Stimulated activated CD8-positive, alpha-beta memory T cell treated with anti-CD3 and anti-CD28 coated beads, Interleukin-4, amount 100 ng/mL, for 4 hours (primary cell): ENCODE data around the gene POLR1E.
"Not testable (repeated sequence)": the region's sequence is repeated elsewhere in the genome, so short reads cannot be mapped to it uniquely, and the experiment has no call there.

ENCODE experiments used
- DNase-seq, 2 donors: peaks; one replicate each; pipeline ENCODE4 v3.0.0-alpha.2; 2020; ENCODE audit warnings: low read depth in 2 of 2, low spot score in 1 of 2

POLR1E gene

DNA sequence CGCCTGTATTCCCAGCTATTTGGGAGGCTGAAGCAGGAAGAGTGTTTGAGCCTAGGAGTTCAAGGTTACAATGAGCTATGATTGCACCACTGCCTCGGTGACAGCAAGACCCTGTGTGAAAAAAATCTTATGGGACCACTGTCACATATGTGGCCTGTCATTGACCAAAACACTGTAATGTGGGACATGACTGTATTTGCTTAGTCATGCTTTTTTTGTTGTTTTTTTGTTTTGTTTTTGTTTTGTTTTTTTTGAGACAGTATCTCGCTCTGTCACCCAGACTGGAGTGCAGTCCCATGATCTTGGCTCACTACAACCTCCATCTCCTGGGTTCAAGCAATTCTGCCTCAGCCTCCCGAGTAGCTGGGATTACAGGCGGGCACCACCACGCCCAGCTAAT, 13.5 kb downstream of the POLR1E start:
- DNase-seq = no peak

DNA sequence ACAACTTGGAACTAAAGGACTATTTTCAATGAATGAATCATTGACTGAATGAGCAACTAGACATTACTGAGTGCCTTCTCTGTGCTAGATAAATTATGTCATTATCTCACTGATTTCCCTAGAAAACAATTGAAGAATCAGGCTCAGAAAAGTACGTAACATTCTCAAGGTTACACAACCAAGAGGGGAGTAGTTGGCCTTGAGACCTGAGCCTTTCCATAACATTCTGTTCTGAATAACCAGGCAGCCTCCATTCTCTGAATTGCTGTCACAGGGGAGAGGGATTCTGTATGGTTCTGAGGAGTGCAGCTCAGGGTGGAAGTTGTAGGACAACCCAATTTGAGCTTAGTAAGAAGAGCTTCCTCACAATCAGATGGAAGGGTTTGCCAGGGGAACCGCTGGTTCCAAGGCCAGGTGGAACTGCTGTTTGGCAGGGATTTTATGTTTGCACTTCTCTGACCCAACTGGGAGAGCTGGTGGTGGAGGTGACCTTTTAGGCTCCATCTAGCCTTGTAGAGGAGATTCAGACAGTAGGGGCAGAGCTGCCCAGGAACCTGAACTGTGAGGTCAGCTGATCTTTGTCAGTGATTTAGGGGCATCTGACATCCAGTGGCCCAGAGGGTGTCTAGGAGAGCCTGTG, 16.3 kb downstream of the POLR1E start:
- DNase-seq = no peak

DNA sequence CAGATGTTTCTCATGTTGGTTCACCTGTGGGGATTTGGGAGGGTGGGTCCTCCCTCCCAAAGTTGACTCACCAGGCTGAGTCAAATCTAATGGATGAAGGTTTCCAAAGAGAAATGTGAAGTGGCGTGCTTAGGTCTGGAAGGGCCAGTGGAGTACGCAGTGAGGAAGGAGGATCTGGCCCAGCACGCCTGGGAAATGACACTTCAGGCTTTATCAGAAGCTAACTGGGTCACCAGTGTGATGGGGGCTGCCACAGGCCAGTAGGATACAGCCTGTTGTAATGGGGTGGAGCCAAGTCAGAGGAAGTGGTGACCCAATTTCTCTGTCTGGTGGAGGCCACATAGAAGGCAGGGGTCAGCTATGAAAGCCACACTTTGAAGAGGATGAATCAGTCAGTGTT, 18.0 kb downstream of the POLR1E start:
- DNase-seq = peak in 1 of 2 donors; percentile 27

DNA sequence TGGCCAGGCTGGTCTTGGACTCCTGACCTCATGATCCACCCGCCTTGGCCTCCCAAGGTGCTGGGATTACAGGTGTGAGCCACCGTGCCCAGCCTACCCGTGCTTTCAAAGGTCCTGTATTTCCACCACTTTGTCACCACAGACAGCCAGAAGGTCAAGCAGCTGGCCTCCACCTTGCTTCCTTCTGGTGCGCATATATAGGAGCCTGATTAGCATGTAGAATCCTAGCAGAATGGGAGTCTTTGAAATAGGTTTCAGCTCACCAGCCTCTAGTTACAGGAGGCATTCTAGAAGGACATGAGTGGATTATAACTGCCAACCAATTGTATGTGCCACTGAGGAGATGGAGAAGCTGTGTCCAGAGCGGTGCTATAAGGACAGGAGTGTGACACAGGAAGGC, 18.9 kb downstream of the POLR1E start:
- DNase-seq = no peak

DNA sequence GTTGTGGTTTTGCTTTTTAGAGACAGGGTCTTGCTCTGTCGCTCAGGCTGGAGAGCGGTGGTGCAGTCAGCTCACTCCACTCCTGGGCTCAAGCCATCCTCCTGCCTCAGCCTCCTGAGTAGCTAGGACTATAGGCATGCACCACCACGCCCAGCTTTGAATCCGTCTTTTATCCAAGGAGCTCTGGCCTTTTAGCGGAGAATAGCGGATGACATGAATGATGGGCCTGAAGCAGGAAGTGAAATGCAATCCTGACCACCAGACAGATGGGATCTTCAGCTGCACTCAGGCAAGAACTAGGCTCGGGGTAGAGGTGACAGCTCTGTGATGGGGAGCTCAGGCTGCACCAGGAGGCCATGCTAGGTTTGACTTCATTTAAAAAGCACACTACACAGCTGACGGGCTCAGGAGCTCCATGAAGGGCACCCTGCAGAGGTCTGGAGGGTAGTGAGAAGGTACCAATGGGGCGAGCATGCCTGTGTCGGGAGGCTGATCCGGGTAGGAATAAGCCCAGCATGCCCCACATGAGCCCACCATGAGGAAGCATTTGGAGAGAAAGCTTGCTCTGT, 21.9 kb downstream of the POLR1E start:
- no peak for DNase-seq

DNA sequence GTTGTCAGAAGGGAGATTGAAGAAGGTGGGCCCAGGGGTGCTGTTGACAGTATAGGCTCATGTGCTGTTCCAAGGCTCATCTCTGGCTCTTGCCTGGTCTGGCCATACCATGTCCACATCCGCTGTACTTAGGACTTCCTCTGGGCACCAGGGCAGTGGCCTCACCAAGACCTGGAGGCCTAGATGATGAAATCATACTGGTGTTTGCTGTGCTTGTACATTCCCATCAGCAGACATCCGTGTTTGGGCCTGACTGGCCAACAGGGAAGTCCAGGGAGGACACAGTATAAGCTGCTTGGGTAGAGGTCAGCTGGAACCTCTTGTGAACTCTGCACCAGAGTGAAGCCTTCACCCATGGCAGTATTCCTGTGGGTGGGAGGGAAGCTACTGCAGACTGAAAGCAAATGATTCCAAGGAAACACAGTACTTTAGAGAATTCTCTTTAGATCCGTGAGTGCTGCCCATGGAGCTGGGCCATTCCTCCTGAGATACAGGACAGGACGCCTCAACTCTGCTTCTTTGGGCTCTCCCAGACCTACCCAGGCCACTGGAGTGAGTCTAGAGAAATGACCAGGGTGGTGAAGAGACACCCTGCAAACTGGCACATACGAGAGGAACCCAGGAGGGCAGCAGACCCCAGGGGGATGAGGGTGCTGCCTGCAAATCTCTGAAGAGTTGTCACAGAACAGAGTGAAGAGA, 22.5 kb downstream of the POLR1E start:
- no peak for DNase-seq

DNA sequence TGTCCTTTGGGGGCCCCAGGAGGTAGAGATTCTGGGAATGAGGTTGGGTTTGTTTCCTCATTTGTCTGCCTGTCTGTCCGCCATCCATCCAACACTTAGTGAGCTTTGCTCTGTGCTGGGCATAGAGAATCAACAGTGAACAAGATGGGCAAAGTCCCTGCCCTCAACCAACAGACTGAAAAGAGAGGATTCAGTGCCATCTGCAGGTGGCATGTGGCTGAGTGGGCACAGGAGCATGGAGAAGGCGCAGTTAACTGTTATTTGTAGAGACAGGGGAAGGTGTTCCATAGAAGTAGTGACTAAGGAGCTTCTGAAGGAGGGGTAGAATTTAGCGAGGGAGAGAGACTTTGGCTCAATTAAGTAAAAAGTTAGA, 23.1 kb downstream of the POLR1E start:
- no peak for DNase-seq

DNA sequence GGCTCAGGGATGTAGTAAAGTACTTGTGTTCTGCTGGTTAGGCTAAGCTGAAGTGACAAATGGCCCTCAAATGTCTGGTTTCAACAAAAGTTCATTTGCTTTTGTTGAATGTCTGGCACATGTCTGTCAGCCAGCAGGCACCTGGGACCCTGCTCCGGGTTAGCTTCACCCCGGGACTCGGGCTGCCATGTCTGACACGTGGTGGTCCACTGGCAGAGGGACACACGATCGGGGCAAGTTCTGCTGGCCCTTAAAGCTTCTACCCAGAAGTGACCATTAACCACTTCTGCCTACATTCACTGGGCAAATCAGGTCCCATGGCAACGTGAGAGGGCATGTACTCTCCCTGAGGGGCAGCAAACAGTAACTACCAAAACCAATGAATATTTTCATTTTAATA, 23.8 kb downstream of the POLR1E start:
- DNase-seq = no peak

DNA sequence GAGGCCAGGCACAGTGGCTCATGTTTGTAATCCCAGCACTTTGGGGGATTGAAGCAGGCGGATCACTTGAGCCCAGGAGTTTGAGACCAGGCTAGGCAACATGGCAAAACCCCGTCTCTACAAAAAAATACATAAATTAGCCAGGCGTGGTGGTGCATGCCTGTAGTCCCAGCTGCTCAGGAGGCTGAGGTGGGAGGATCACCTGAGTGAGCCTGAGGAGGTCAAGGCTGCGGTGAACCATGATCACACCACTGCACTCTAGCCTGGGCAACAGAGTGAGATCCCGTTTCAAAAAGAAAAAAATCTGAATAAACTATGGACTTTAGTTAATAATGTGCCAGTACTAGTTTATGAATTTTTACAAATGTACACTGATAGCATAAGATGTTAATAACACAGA, 24.3 kb downstream of the POLR1E start:
- not testable (repeated sequence) for DNase-seq

DNA sequence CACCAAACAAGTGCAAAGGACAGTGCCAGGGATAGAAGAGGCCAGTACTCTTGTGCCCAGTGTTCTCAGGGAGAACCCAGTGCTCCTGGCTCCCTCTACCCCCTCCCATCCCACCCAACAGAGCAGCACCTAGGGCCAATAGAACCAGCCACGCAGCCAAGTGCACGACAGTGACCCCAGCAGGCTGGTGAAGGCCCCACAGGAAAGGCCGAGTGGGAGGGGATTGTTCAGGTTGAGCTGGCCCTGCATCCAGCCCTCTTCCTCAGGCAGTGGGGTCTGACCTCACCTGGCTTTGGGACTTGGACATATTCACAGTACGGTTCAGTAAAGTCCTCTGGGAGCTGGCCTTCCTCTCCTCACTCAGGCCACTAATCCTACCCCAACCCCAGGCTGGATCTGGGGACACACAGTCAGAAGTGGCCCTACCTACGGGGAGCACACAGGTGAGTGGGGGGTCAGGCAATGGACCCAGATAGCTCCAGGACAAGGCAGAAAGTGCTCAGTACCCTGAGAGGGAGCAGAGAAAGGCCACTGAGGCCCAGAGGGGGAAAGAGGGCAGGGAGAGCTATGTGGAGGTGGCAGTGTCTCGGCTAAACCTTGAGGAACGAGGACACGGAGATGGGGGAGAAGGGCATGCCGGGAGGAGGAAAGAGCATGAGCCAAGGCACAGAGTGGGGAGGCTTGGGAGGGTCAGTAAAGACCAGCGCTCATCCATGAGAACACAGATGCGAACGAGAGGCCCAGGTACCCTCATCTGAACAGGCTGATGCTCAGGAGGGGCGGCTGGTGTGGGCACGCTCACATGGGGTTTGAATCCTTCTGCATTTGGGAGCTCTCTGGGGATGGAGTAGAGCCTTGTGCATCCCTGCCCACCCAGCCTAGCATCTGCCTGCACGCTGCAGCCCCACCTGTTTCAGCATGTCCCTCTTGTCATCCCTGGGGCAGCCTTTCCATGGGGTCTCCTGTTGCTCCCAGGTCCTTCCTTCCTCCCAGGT, 25.6 kb downstream of the POLR1E start:
- no peak for DNase-seq

DNA sequence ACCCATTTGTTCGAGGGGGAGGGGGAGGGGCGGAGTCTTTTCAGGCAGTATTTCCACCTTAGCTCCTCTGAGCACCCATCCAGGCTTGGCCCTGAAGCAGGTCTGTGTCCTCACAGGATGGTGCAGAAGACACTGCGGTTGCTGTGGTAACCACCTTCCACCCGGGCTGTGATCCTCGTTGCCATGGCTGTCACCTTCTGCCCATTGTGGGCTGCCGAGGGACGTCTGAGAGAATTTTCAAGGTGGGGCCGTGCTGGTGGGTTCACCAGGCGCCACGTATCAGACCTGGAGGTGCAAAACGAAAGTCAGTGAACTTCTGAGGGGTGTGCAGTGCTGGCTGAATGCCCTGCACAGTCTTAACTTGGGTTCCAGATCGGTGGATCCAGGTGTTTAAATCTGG, 26.7 kb downstream of the POLR1E start:
- peak in 1 of 2 donors; percentile 12 for DNase-seq

DNA sequence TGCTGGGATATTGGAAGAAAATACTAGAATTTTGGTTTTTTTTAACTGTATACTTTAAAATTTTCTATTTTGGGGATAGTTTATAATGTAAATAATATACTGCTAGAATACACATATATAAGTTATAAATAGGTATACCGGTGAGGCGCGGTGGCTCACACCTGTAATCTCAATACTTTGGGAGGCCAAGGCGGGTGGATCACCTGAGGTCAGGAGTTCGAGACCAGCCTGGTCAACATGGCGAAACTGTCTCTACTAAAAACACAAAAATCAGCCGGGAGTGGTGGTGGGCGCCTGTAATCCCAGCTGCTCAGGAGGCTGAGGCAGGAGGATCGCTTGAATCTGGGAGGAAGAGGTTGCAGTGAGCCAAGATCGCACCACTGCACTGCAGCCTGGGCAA, 28.7 kb downstream of the POLR1E start:
- DNase-seq = not testable (repeated sequence)

DNA sequence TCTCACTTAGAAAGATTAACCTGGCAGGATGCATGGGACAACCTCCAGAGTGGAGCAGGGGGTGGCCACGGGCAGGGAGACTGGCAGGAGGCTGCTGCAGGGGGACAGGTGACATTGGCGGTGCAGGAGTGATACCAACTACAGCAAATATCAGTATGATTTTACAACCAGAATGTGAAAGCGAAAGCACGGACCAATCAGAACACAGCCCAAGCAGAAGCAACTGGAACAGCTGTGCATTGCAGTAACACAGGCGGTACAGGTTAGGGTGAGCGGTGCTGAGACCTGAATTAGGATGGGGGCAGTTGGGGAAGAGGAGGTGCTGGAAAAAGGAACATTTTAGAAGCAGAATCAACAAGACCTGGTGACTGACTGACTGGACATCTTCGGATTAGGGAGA, 29.3 kb downstream of the POLR1E start:
- no peak for DNase-seq

DNA sequence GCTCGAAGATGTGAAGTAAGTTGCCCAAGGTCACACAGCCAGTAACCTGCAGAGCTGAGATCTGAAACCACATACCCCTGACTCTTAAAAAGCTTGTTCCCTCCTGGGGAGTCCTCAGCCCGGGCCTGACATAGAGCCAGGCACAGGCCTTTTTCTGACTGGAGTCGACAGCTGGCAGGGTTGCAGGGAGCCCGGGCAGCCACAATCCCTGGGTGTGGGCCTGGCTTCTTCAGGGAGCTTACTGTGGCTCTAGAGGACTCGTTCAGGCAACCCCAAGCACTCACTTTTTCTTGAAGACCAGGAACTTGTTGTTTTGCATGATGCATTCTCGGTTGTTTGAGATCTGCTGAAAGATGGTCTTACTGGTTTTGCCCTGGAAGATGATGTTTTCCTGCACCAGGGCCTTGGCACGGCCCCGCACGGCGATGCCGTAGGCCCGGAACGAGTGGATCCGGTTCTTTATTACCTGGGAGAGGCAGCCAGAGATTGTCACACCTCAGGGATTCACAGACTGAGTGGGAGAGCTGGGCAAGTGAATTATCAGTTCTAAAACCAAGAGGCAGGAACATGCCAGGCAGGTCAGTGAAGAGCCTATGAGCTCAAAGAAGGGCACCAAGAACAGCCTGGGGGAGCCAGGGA, 30.0 kb downstream of the POLR1E start:
- no peak for DNase-seq

DNA sequence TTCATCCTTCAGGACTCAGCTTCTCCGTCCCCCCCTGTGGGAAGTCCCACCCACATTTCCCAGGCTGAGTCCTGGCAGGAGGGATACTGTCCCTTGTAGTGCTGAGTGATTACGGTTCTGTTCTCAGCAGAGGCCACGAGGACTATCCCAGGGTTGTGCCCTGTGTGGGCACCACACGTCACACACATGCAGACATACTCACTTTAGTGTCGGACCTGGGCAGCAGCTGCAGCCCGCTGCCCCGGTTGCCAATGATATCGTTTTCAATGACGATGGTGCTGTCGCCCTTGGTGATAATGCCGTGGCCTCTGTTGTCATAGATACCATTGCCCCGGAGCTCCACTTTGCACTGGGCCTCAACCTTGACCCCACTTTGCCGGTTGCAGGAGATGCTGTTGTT, 32.2 kb downstream of the POLR1E start:
- DNase-seq = no peak

DNA sequence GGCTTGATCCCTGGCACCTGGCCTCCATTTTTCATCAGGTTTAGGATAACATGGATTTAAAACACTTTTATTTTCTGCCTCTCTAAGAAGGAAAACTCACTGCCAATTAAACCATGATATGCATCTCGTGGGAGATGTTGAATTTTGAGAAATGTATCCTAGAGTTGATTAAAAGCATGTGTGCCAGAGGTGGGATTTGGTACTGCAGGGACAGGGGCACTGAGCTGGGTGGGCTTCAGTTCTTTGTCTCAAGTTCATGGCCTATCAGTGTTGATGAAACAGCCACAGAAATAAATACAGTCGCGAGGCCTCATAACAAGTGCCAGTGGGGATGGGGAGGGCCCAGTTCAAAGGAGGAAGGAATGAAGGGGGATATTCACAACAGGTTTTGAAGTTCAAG, 34.9 kb downstream of the POLR1E start:
- no peak for DNase-seq

DNA sequence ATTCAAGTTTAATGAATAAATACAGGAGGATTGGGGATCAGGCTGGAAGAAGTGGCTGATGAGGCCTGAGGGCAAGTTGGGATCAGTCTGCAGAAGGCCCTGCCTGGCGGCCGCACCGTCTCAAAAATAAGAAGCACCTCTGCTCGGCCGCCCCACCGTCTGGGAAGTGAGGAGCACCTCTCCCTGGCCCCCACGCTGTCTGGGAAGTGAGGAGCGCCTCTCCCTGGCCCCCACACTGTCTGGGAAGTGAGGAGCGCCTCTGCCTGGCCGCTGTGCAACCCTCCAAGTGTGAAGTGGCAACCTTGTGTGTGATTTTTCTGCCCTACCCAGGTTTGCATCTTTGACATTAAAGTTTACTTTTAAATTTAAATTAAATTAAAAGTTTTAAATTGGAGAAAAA, 35.4 kb downstream of the POLR1E start:
- no peak for DNase-seq

DNA sequence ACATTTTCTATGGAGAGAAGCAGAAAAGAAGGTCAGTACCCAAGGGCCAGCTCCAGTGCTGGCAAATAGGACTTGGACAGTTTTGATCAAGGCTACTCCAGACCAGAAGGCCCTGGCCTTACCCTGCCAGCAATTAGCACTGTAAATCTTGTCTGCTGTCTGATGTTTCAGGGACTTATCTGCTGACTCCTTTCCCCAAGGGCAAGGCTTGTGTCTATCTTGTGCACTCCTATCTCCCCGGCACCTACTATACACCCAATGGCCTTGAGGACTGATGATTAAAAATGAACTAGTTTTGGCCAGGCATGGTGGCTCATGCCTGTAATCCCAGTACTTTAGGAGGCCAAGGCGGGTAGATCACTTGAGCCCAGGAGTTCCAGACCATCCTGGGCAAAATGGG, 37.2 kb downstream of the POLR1E start:
- no peak for DNase-seq

DNA sequence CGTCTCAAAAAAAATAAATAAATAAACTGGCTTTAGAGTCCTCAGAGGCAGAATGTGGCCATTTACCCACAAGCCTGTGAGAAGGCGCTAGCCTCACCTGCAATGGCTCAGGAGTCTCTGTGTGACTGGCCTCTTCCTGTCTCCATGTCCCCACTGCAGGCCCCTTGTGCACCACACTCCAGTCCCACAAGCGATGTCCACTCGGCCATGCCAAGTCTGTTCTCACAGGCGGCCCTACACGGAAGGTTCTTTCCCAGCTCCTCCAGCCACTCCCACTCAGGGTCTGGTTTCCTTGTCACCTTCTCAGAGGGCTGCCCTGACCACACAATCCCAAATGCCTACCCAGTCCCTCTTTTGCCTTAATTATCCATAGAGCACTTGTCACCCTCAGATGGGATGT, 38.2 kb downstream of the POLR1E start:
- no peak for DNase-seq

DNA sequence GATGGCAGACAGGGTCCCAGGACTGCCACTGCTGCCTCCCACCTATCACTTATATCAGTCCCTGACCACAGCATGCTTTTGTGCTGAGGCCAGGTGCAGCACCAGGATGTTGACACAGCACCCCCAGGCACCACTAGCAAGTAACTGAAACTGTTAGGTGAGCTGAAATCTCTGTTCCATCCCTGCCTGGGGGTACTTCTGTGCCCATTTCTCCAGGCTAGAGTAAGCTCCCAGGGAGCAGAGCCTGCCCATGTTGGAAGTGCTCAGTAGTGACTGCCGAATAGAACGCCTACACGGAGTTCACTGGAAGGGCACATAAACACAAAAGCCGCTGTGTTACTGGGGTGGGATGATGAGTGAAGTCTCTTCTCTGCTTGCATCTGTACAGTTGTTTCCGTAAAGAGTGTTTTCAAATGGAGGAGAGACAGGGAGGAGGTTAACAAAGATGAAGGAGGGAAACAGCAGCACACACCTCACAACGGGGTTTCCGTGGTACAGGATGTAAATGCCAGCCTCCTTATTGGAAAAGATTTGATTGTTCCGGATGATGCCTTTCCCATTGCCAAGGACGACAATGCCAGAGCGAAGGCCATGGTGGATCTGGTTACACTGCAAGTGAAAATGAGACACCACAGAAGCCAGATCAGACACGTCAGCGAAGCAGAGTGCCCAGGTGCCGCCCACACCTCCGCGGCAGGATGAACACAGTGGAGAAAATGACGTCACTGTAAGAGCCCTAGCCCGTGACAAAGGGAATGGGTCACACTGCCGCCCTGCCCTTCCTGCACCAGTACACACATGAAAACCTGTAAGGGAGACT, 43.1 kb downstream of the POLR1E start:
- DNase-seq = peak; percentile 34 to 50
